Parietal lobe (tissue), 1 donor: ENCODE measurements around the gene KCTD15. TPM values are rescaled to one million over a fixed set of nuclear protein-coding genes. Genes with fewer than 3 reads are reported as not detected.

Experiments
- total RNA-seq: library from RNA; depleted of rRNA; stranded (reverse); fragments of >200 nt; gene quantifications from one replicate; pipeline ENCODE4 v1.2.3, GENCODE V29; 2014

Gene KCTD15, protein sequence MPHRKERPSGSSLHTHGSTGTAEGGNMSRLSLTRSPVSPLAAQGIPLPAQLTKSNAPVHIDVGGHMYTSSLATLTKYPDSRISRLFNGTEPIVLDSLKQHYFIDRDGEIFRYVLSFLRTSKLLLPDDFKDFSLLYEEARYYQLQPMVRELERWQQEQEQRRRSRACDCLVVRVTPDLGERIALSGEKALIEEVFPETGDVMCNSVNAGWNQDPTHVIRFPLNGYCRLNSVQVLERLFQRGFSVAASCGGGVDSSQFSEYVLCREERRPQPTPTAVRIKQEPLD
- total RNA-seq = 120 TPM

DNA sequence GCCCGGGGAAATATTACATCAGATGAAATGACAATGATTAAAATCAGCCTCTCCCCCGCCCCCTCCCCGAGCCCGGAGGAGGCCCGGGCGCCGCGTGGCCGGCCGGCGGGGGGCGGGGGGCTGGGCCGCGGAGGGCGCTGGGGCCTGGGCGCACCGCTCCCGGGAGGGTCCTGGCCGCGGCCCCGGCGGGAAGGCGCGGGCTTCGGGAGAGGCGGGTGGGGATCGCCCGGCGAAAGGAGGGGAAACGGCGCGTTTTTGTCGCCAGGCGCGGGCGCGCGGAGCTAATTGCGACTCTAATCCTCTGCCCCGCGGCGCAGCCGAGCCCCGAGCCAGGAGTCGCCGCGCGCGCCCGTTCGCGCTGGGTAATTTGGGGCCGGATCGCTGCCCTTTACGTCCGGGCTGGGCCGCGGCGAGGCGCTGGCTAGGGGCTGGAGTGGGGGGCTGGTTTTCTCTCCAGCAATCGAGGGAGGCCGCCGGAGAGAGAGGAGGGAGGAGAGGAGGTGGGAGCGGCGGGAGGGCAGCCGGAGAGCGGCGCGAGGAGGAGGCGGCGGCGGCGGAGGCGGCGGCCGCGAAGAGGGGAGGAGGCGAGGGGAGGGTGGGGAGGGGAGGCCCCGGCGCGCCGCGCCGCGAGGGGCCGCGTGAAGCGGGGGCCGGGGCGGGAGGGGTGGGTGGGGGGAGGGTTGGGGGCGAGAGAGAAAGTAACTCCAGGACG lies at the start of gene KCTD15:
Gene KCTD15, plus strand, starts transcription at position 707 of the 712 bp plus-strand sequence. CDS start 3,585 bp downstream, outside the sequence.

Other genes with a start within 250 kb of the KCTD15 start
- gene CHST8, start 174.9 kb upstream of the KCTD15 start, total RNA-seq = 15.3 TPM